ENCODE results near the gene ENTREP1. TPM values are rescaled to one million over a fixed set of nuclear protein-coding genes. Genes with fewer than 3 reads are reported as not detected.

The ENTREP1 gene
- total and polyA plus RNA-seq, 2 of the 4 experiments (the other 2 are of a cell fraction), result not detected

- Histone ChIP-seq H2AFZ (replicated peaks; ENCODE audit: low read length, poor library complexity) (no peak overlapping the region), H4K20me1 (ENCODE audit: insufficient read depth, low read length) (no peaks in the 10 kb centered on the region), H2AK9ac (replicated peaks; ENCODE audit: low read depth, low read length, poor library complexity) (no peak overlapping the region), H2BK5ac (ENCODE audit: low read depth, low read length, poor library complexity, severe bottlenecking) (no peak overlapping the region), H2AK5ac (ENCODE audit: low read depth, low read length) (no peak overlapping the region), H3K4ac (ENCODE audit: low read depth, low read length) (no peak overlapping the region), H3K27ac (ENCODE audit: insufficient read depth, low read length) (no peak overlapping the region), H2BK20ac (ENCODE audit: low read depth, low read length) (no peak overlapping the region), H3K4me3 (ENCODE audit: insufficient read depth, low read depth, low read length) (no peak overlapping the region), H3K36me3 (ENCODE audit: control insufficient read depth, insufficient read depth, low read length) (no peaks in the 10 kb centered on the region), H4K8ac (ENCODE audit: low read depth in 2 of 2, low read length in 2 of 2) (no peak overlapping the region), H3K23ac (ENCODE audit: low read depth, low read length) (no peak overlapping the region), H3K27me3 (ENCODE audit: control insufficient read depth, insufficient read depth, low read length) (peaks cover 3% of the 10 kb centered on the region), H2BK15ac (ENCODE audit: low read depth, low read length) (no peak overlapping the region), H4K5ac (ENCODE audit: low read depth, low read length) (no peak overlapping the region), H3K9me1 (ENCODE audit: insufficient read depth, low read length) (no peaks in the 10 kb centered on the region), H3K18ac (ENCODE audit: low read depth, low read length) (no peak overlapping the region), H3K56ac (ENCODE audit: extremely low read depth, insufficient read depth, low read length) (no peak overlapping the region), H2BK120ac (ENCODE audit: low read depth, low read length) (no peak overlapping the region), H3K4me2 (ENCODE audit: low read depth, low read length) (no peak overlapping the region), H3K4me1 (ENCODE audit: control insufficient read depth, insufficient read depth, low read length) (peaks cover 2% of the 10 kb centered on the region; the same call in 1 of the 2 replicates), H3K79me1 (ENCODE audit: low read depth in 1 of 2, low read length in 2 of 2) (no peaks in the 10 kb centered on the region), H3K14ac (replicated peaks; ENCODE audit: low read depth, low read length) (no peak overlapping the region; the same call in 1 of the 2 replicates), H3K9ac (ENCODE audit: low read depth, low read length) (no peak overlapping the region), H3K9me3 (ENCODE audit: control insufficient read depth, insufficient read depth, low read length) (peaks cover under 1% of the 10 kb centered on the region; the same call in 1 of the 2 replicates), H4K91ac (ENCODE audit: insufficient read depth, low read depth, low read length) (no peak overlapping the region)
- TF ChIP-seq CHD1 (IDR thresholded peaks at IDR 0.05; ENCODE audit: low read depth, low read length) (no peak), NFE2L2 (IDR thresholded peaks at IDR 0.05; ENCODE audit: low read depth, low read length) (no peak), CEBPB (IDR thresholded peaks at IDR 0.05; ENCODE audit: low read depth, low read length) (no peak), ELK1 (IDR thresholded peaks at IDR 0.05; ENCODE audit: borderline replicate concordance, low read depth, low read length) (no peak), RAD21 (IDR thresholded peaks at IDR 0.05; ENCODE audit: low read length) (no peak), RFX5 (IDR thresholded peaks at IDR 0.05; ENCODE audit: low read depth, low read length) (no peak), RCOR1 (IDR thresholded peaks at IDR 0.05; ENCODE audit: insufficient replicate concordance, low read length) (no peak), MAZ (IDR thresholded peaks at IDR 0.05; ENCODE audit: borderline replicate concordance, low read depth, low read length) (no peak), FOS (IDR thresholded peaks at IDR 0.05; ENCODE audit: low read depth, low read length) (no peak), CTCF (conservative IDR thresholded peaks at IDR 0.05; ENCODE audit: low read depth, low read length) (no peak), POLR2A (IDR thresholded peaks at IDR 0.05; ENCODE audit: low read depth, low read length) (no peak), USF2 (IDR thresholded peaks at IDR 0.05; ENCODE audit: low read depth, low read length) (no peak), SMC3 (IDR thresholded peaks at IDR 0.05; ENCODE audit: low read depth, low read length) (no peak), MXI1 (IDR thresholded peaks at IDR 0.05; ENCODE audit: borderline replicate concordance, low read depth, low read length) (no peak), MAFK (IDR thresholded peaks at IDR 0.05; ENCODE audit: low read depth, low read length) (no peak), BHLHE40 (IDR thresholded peaks at IDR 0.05; ENCODE audit: low read depth, low read length) (no peak)
- BruUV-seq (replicated peaks), result no TSS peak
- CTCF ChIA-PET, result no interaction called here
- intact Hi-C loops (cut with micrococcal nuclease) (no loop called here), in situ Hi-C loops (cut with MboI; ENCODE audit: low sequenced_read_pairs) (no loop called here), dilution Hi-C loops (cut with HindIII; ENCODE audit: low sequenced_read_pairs, unreplicated experiment) (no loop called here)
- POLR2A ChIA-PET (ENCODE audit: unreplicated experiment), result no interaction called here
- ATAC-seq (ENCODE audit: low read depth) (peak; percentile 53), DNase-seq (peak; percentile 55)
- WGBS, 2 experiments (ENCODE audit: extremely low coverage in 2 of 2, insufficient read length in 1 of 2), result 69% methylated on average over 2 of the region's 5 CpGs; no CpG with 5 or more reads in 1 of the 2 experiments
These were observed 17.4 kb upstream of the ENTREP1 start for GRCh38 chr9:69307446-69308205.

All from IMR-90 (cell line).